HEK293T (cell line): ENCODE data around the gene CFAP61.

Experiments
- CTCF ChIA-PET: fragments of 350-600 bp; formaldehyde crosslinking; extraction: SDS; loops from one replicate; lab custom pipeline; 2021; ENCODE audit warnings: antibody characterized with exemption, inconsistent platforms; lab: Yijun Ruan, JAX
- POLR2A ChIA-PET: fragments of 350-600 bp; formaldehyde crosslinking; extraction: SDS; loops from one replicate; lab custom pipeline; 2020; ENCODE audit warnings: antibody characterized with exemption, inconsistent platforms; lab: Yijun Ruan, JAX
- DNase-seq: peaks from one replicate; pipeline ENCODE4 v3.0.0; 2012; ENCODE audit warnings: mixed read lengths; ENCODE audit errors: extremely low spot score
- ARNT ChIP-seq: fragments of 450-650 bp; IDR thresholded peaks from 2 replicates; pipeline ENCODE4 v1.6.1; 2017; ENCODE audit warnings: mild to moderate bottlenecking
- BHLHE40 ChIP-seq: fragments of 450-650 bp; IDR thresholded peaks from 2 replicates; pipeline ENCODE4 v1.6.1; 2016; ENCODE audit warnings: mild to moderate bottlenecking, moderate library complexity, borderline replicate concordance
- CTBP1 ChIP-seq: fragments of 450-650 bp; IDR thresholded peaks from 2 replicates; pipeline ENCODE4 v1.6.1; 2016; ENCODE audit warnings: borderline replicate concordance
- ELF4 ChIP-seq: fragments of 450-650 bp; IDR thresholded peaks from 2 replicates; pipeline ENCODE4 v1.6.1; 2017; ENCODE audit warnings: antibody characterized with exemption
- FOXA1 ChIP-seq: fragments of 450-650 bp; IDR thresholded peaks from 2 replicates; pipeline ENCODE4 v1.6.1; 2016; ENCODE audit warnings: mild to moderate bottlenecking
- FOXK2 ChIP-seq: fragments of 450-650 bp; IDR thresholded peaks from 2 replicates; pipeline ENCODE4 v1.6.1; 2016; ENCODE audit warnings: mild to moderate bottlenecking
- FOXM1 ChIP-seq: fragments of 450-650 bp; IDR thresholded peaks from 2 replicates; pipeline ENCODE4 v1.6.1; 2017; ENCODE audit warnings: mild to moderate bottlenecking, borderline replicate concordance
- HDGF ChIP-seq: fragments of 450-650 bp; IDR thresholded peaks from 2 replicates; pipeline ENCODE4 v1.6.1; 2017; ENCODE audit warnings: antibody characterized with exemption, borderline replicate concordance
- L3MBTL2 ChIP-seq: fragments of 450-650 bp; conservative IDR thresholded peaks from 2 replicates; pipeline ENCODE4 v1.6.1; 2016; ENCODE audit warnings: mild to moderate bottlenecking
- LEF1 ChIP-seq: fragments of 450-650 bp; IDR thresholded peaks from 2 replicates; pipeline ENCODE4 v1.6.1; 2017; ENCODE audit warnings: mild to moderate bottlenecking, borderline replicate concordance
- NFRKB ChIP-seq: fragments of 450-650 bp; IDR thresholded peaks from 2 replicates; pipeline ENCODE4 v1.6.1; 2016; ENCODE audit warnings: mild to moderate bottlenecking, moderate library complexity
- SP1 ChIP-seq: fragments of 450-650 bp; IDR thresholded peaks from 2 replicates; pipeline ENCODE4 v1.6.1; 2017
- SUZ12 ChIP-seq: fragments of 450-650 bp; IDR thresholded peaks from 2 replicates; pipeline ENCODE4 v1.6.1; 2016; ENCODE audit warnings: mild to moderate bottlenecking
- TARDBP ChIP-seq: fragments of 450-650 bp; IDR thresholded peaks from 2 replicates; pipeline ENCODE4 v1.6.1; 2016
- ZNF384 ChIP-seq: fragments of 450-650 bp; IDR thresholded peaks from 2 replicates; pipeline ENCODE4 v1.6.1; 2016
- TF ChIP-seq, protein P1 (sequence below): fragments of 450-650 bp; IDR thresholded peaks from 2 replicates; pipeline ENCODE4 v1.6.1; 2016

Gene CFAP61

DNA sequence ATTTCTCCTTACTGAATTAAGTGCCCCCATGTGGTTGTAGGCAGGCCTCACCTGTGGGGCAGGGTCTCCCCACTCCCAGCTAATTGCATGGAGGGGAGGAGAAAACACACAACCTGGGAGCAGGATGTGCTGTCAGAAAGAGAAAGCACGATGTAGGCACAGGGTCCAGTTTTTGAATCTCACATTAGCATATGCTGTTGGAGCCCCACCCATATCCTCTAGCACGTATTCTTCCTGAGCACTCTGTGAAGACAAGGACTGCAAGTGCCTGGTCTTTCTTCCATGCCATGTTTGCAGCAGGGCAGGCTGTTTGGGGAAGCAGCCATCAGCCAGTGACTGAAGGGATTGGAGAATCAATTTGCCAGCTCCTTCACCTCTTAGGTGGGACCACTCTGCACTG is 108.2 kb downstream of the CFAP61 start:
- ChIA-PET POLR2A (no interaction called here), CTCF (no interaction called here)
- TF ChIP-seq FOXM1 (no peak), ZNF384 (no peak), SP1 (no peak), NFRKB (no peak), LEF1 (no peak), HDGF (no peak), FOXA1 (no peak), SUZ12 (no peak), TARDBP (no peak), BHLHE40 (no peak)
- TF ChIP-seq, protein P1, sequence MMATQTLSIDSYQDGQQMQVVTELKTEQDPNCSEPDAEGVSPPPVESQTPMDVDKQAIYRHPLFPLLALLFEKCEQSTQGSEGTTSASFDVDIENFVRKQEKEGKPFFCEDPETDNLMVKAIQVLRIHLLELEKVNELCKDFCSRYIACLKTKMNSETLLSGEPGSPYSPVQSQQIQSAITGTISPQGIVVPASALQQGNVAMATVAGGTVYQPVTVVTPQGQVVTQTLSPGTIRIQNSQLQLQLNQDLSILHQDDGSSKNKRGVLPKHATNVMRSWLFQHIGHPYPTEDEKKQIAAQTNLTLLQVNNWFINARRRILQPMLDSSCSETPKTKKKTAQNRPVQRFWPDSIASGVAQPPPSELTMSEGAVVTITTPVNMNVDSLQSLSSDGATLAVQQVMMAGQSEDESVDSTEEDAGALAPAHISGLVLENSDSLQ, result no peak
- no peak for DNase-seq

DNA sequence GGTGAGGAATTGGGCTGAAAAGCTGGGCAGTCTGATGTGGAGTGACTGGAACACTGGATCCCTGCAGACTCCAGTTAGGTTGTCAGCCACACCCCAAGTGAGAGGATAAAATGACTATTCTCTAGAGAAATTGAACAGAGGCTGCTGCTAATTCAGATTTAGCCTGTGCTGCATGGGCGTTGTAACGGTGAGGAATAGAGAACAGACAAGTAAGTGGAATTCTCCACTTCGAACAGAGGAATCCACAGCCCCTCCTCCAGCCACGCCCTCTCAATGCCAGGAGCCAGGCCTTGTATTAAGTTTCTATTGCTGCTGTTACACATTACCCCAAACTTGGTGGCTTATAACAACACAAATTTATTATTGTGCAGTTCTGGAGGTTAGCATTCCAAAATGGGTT is 109.3 kb downstream of the CFAP61 start:
- ChIA-PET CTCF (no interaction called here), POLR2A (no interaction called here)
- DNase-seq, result no peak
- TF ChIP-seq TARDBP (no peak), BHLHE40 (no peak), FOXA1 (no peak), ELF4 (no peak), SP1 (no peak)

DNA sequence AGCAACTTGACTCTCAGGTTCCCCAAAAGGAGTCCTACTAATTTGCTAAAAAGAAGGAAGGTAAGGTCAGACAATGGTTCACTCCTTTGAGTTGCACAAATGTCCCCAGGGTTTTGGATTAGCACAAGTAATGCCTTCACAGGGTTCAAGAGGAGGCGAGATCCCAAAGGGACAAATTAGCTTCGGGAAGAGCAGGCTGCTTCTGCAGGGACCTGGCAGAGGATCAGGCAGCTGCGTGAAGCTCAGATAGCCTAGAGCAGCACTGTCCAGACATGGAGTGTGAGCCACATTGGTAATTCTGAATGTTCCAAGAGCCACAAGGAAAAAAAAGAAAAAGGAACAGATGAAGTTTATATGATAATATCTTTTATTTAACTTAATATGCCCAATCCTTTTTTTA is 115.4 kb downstream of the CFAP61 start:
- CTCF ChIA-PET, result no interaction called here
- no peak for TF ChIP-seq LEF1
- TF ChIP-seq BHLHE40, result no peak
- no peak for TF ChIP-seq TARDBP
- no peak for TF ChIP-seq L3MBTL2
- DNase-seq, result no peak
- POLR2A ChIA-PET, result no interaction called here

DNA sequence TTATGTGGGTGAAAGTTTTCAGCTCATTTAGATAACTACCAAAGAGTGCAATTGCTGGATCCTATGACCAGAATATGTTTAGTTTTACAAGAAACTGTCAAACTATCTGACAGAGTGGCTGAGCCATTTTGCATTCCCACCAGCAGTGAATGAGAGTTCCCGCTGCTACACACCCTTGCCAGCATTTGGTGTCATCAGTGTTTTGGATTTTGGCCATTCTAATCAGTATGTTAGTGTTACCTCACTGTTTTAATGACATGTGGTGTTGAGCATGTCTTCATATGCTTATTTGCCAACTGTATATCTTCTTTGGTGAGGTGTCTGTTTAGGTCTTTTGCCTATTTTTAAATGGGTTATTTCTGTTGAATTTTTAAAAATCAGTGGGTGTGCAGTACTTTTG is 120.9 kb downstream of the CFAP61 start:
- ChIA-PET CTCF (no interaction called here), POLR2A (no interaction called here)
- no peak for TF ChIP-seq NFRKB
- no peak for TF ChIP-seq SP1
- TF ChIP-seq L3MBTL2, result no peak
- no peak for TF ChIP-seq FOXM1
- TF ChIP-seq BHLHE40, result no peak
- TF ChIP-seq CTBP1, result no peak
- TF ChIP-seq FOXA1, result no peak
- TF ChIP-seq ZNF384, result no peak
- TF ChIP-seq HDGF, result no peak
- no peak for TF ChIP-seq LEF1
- TF ChIP-seq, protein P1, result no peak
- no peak for TF ChIP-seq ELF4
- TF ChIP-seq TARDBP, result no peak
- no peak for TF ChIP-seq FOXK2
- no peak for TF ChIP-seq ARNT
- TF ChIP-seq SUZ12, result no peak
- no peak for DNase-seq

DNA sequence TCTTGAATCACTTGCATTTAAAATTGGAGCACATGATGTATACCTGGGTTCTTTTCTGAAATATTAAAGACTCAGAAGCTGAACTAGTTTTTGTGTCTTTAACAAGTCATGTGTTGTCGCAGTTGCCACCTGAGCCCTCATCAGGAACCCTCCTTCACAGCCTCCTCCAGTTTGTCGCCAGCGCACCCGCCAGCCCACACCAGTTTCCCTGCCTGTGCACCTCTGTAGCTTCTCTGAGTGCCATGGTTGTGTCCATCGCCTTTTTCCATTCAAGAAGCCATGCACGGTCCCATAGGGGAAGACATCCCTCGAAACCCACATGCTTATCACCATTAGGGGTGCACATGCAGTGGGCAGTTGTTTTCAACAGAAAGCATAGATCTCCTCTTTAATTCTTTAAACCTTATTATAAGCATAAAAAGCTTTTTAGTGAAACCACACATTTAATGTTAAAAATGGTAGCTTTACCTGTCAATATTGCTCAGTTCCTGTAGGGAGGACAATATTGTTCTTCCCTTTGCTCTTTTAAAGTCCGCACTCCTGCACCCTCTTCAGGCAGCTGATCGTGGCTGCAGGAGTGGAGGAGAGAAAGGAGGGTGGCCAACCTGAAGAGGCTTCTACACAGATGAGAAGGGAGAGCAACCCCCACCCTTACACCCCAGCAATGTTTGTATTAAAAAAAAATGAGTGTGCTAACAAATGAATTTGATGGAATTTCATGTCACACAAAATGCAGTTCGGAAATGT is 121.9 kb downstream of the CFAP61 start:
- POLR2A ChIA-PET, result no interaction called here
- no peak for DNase-seq
- CTCF ChIA-PET, result interaction anchor here (0.8 kb wide), 1 partner anchor 9 kb away, joined by 3 read pairs; no protein-coding TSS in a partner anchor
- no peak for TF ChIP-seq ZNF384
- no peak for TF ChIP-seq ELF4
- TF ChIP-seq FOXK2, result no peak
- no peak for TF ChIP-seq SP1
- TF ChIP-seq LEF1, result no peak
- TF ChIP-seq FOXA1, result no peak
- TF ChIP-seq ARNT, result no peak
- no peak for TF ChIP-seq FOXM1
- TF ChIP-seq NFRKB, result no peak

DNA sequence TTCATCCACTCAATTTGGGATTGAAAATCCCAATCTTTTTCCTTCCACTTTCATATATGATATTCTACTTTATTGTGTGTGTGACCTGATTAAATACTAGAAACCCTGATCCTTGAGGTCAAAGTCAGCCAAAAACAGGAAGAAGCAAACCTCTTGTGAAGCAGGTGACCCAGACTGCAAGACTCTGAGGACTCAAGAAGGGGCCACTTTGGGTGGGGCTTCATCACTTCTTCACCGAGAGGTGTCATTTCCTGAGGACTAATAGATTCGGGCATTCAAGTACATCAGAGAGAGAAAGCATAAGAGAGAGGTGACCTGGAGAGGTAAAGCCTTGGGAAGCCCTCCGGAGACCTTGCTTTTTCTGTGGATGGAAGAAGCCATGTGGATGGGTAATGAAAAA is 129.0 kb downstream of the CFAP61 start:
- POLR2A ChIA-PET, result no interaction called here
- CTCF ChIA-PET, result interaction anchor here (0.6 kb wide), 1 partner anchor 1207 kb away, joined by 3 read pairs; no protein-coding TSS in a partner anchor
- TF ChIP-seq SP1 (no peak), SUZ12 (no peak), NFRKB (no peak), FOXA1 (no peak), FOXM1 (no peak)
- TF ChIP-seq, protein P1, result no peak
- no peak for DNase-seq

DNA sequence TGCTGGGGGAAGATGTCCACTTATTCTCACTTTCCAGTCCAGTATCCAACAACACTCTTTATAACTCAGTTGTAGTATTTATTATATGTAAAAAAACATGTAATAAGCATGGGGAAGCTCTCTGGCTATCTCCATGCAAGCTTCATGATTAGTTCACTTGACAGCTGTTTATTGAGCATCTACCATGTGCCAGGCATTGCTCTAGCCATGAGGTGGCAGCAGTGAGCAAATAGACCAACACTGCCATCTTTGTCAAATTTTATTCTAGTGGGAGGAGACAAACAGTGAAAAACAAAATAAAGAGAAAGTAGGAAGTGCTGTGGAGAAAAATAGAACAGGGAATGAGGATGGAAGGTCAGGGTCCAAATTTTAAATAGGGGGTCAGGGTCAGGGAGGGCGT is 131.8 kb downstream of the CFAP61 start:
- TF ChIP-seq TARDBP (no peak), L3MBTL2 (no peak)
- ChIA-PET POLR2A (no interaction called here), CTCF (interaction anchor here (0.6 kb wide), 1 partner anchor 264 kb away, joined by 5 read pairs; no protein-coding TSS in a partner anchor)
- no peak for DNase-seq
